ENCODE data around the gene PCP2.

Gene PCP2

DNA sequence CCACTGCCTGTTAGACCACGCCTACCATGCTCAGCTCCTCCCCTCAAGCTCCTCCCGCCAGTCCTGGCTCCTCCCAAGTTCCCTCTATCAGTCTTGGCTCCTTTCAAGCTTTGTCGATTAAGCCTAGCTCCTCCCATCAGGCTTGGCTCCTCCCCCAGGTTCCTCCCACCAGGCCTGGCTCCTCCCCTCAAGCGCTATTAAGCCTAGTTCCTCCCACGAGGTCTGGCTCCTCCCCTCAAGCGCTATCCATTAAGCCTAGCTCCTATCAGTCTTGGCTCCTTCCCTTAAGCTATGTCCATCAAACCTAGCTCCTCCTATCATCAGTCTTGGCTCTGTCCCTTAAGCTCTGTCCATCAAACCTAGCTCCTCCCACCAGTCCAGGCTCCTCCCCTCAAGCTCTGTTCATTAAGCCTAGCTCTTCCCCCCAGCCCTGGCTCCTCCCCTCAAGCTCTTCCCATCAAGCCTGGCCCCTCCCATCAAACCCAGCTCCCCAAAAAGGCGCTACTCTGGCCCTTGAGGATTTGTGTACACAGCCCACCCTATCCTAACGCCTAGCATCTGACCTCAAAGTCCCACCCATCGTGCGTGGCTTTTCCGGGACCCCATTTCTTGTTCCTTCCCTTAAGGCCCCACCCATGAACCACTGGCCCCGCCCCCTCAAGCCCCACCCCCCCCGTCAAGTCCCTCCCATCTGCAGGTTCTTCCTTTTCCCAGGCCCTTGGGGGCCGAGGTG is 27.9 kb downstream of the PCP2 start:
- H3K4me3 ChIP-seq (ENCODE audit: low read depth, low read length): no peak overlapping the region
- peak; percentile 93 for DNase-seq
- no peaks in the 10 kb centered on the region; the same call in 1 of the 2 replicates for H3K36me3 ChIP-seq
- H3K4me1 ChIP-seq: peaks cover 5% of the 10 kb centered on the region; the same call in 1 of the 2 replicates
- TF ChIP-seq, protein P1, sequence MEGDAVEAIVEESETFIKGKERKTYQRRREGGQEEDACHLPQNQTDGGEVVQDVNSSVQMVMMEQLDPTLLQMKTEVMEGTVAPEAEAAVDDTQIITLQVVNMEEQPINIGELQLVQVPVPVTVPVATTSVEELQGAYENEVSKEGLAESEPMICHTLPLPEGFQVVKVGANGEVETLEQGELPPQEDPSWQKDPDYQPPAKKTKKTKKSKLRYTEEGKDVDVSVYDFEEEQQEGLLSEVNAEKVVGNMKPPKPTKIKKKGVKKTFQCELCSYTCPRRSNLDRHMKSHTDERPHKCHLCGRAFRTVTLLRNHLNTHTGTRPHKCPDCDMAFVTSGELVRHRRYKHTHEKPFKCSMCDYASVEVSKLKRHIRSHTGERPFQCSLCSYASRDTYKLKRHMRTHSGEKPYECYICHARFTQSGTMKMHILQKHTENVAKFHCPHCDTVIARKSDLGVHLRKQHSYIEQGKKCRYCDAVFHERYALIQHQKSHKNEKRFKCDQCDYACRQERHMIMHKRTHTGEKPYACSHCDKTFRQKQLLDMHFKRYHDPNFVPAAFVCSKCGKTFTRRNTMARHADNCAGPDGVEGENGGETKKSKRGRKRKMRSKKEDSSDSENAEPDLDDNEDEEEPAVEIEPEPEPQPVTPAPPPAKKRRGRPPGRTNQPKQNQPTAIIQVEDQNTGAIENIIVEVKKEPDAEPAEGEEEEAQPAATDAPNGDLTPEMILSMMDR (IDR thresholded peaks at IDR 0.05; ENCODE audit: low read depth, low read length): no peak
- H3K27me3 ChIP-seq: no peaks in the 10 kb centered on the region
- no peaks in the 10 kb centered on the region for H3K9me3 ChIP-seq

DNA sequence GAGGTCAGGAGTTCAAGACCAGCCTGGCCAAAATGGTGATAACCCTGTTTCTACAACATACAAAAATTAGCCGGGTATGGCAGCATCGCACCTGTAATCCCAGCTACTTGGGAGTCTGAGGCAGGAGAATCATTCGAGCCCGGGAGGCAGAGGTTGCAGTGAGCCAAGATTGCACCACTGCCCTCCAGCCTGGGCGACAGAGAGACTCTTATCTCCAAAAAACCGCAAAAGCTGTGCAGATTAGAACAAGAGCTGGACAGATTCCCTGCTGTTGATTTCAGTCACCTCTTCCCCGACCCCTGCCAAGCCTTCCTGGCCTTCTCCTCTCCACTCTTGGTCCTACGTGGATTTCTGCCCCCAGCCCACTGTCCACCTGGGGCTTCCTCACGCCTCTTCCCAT is 29.6 kb downstream of the PCP2 start:
- Histone ChIP-seq H3K27me3 (no peaks in the 10 kb centered on the region), H3K36me3 (no peaks in the 10 kb centered on the region; the same call in 1 of the 2 replicates), H3K4me1 (peaks cover 5% of the 10 kb centered on the region; the same call in 1 of the 2 replicates), H3K4me3 (ENCODE audit: low read depth, low read length) (no peak overlapping the region), H3K9me3 (no peaks in the 10 kb centered on the region)
- TF ChIP-seq, protein P1 (IDR thresholded peaks at IDR 0.05; ENCODE audit: low read depth, low read length): no peak
- no peak for DNase-seq

DNA sequence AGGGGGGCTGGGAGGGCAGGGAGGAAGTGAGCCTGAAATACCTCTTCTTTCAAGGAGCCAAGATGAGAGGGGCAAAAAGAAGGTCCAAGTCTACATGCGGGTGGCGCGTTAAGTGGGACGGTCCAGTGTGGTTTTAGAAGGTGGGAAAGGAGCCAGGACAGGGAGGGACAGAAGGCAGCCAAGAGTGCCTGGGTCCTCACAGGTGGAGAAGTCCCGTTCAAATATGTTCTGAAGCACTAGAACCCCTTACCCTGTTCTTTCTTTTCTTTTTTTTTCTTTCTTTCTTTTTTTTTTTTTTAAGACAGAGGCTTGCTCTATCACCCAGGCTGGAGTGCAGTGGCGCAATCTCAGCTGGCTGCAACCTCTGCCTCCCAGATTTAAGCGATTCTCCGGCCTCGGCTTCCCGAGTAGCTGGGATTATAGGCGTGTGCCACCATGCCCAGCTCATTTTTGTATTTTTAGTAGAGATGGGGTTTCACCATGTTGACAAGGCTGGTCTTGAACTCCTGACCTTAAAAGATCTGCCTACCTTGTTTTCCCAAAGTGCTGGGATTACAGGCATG is 30.5 kb downstream of the PCP2 start:
- no peak overlapping the region for H3K4me3 ChIP-seq (ENCODE audit: low read depth, low read length)
- H3K4me1 ChIP-seq: peaks cover 5% of the 10 kb centered on the region; the same call in 1 of the 2 replicates
- no peak for DNase-seq
- no peaks in the 10 kb centered on the region for H3K27me3 ChIP-seq
- no peaks in the 10 kb centered on the region; the same call in 1 of the 2 replicates for H3K36me3 ChIP-seq
- no peaks in the 10 kb centered on the region for H3K9me3 ChIP-seq
- TF ChIP-seq, protein P1 (IDR thresholded peaks at IDR 0.05; ENCODE audit: low read depth, low read length): no peak

DNA sequence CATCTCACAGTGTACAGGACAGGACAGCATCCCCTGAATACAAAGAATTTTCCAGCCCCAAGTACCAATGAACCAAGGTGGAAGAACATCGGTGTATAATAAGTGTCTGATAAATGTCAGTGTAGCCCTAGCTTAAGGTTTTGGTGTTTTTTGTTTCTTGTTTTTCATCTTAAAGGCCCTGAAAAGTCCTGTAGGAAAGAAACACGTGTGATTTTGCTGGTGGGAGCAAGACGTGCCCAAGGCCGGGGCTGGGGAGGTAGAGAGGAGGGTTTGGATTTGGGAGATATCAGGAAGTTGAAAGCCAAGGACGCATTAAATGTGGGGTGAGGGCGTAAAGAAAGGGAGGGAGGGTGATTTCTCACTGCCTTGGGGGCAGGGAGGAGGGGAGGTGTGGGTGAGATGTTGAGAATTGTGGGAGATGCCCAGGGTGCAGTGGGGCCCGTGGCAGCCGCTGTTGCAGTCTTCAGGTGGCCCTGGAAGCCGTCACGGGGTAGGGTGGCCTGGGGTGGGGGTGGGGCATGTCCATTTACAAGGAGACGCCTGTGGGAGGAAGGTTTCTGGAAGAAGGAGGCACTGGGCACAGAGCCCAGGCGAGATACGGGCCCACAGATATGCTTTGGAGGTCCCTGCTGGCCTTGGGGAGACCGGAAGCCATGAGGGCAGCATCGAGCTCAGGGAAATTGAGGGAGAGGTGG is 31.1 kb downstream of the PCP2 start:
- no peaks in the 10 kb centered on the region for H3K36me3 ChIP-seq
- no peaks in the 10 kb centered on the region for H3K9me3 ChIP-seq
- no peak for DNase-seq
- no peaks in the 10 kb centered on the region for H3K27me3 ChIP-seq
- TF ChIP-seq, protein P1 (IDR thresholded peaks at IDR 0.05; ENCODE audit: low read depth, low read length): no peak
- no peak overlapping the region for H3K4me3 ChIP-seq (ENCODE audit: low read depth, low read length)
- peaks cover 5% of the 10 kb centered on the region; the same call in 1 of the 2 replicates for H3K4me1 ChIP-seq

DNA sequence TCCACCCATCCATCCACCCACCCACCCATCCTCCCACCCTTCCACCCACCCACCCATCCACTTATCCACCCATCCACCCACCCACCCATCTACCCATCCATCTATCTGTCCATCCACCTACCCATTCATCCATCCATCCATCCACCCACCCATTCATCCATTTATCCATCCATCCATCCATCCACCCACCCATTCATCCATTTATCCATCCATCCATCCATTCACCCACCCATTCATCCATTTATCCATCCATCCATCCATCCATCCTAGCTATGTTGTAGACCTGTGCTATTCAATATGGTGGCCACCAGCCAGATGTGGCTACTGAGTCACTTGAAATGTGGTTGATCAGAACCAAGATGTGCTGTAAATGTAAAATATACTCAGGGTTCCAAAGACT is 32.8 kb downstream of the PCP2 start:
- Histone ChIP-seq H3K4me1 (peaks cover 12% of the 10 kb centered on the region), H3K4me3 (ENCODE audit: low read depth, low read length) (no peak overlapping the region), H3K9me3 (no peaks in the 10 kb centered on the region), H3K36me3 (no peaks in the 10 kb centered on the region), H3K27me3 (peaks cover 6% of the 10 kb centered on the region; the same call in 1 of the 2 replicates)
- no peak for DNase-seq
- TF ChIP-seq, protein P1 (IDR thresholded peaks at IDR 0.05; ENCODE audit: low read depth, low read length): no peak

All from BE2C (cell line).